SH-SY5Y (cell line): ENCODE results near the gene HOXA3.

Experiments
- GATA2 ChIP-seq: IDR thresholded peaks from 2 replicates; pipeline ENCODE4 v1.6.1; 2011; ENCODE audit warnings: mild to moderate bottlenecking, low read depth, low read length
- GATA3 ChIP-seq: IDR thresholded peaks from 2 replicates; pipeline ENCODE4 v1.6.1; 2011; ENCODE audit warnings: low read depth, mild to moderate bottlenecking, low read length, moderate library complexity

DNA sequence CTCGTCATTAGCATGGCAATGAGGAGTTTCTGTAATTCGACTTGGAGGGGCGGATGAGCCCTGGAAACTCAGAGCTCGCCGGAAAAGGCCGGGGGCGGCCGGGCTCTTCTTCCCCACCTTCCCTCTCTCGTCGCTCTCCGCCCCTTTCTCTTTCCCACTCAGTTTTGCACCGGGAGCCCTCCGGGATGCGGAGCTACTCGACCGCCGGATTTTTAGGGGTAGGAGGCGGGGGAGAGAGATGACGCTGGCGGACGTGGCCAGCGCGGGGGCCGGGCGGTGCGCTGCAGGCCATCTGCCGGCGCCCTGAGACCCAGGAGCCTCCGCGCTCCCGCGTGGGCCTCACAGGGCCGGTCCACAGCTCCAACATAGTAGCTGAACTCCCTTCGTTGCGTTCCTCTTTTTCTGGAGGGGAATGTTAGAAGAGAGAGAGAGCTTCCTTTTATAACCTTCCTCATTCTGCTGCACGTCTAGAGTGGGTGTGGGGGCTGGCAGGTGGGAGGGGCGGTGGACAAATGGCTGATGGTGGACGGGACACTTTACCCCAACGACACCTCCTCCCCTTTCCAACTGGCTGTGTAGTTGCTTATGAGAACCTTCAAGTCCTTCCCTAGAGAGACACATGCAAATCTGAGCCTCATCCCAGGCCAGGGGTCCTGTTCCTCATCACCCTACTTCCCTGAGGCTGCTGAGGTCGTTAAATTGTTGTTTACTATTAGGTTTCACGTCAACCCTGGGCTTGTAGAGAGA lies 55.4 kb downstream of the HOXA3 start:
- TF ChIP-seq GATA3 (no peak), GATA2 (no peak)
